K562 (cell line): Measurements from ENCODE around the gene DLX4. TPM values are rescaled to one million over a fixed set of nuclear protein-coding genes. Genes with fewer than 3 reads are reported as not detected.

Source experiments
- ATAC-seq: fragments of 200-7000 bp; cut with Tn5 transposase; 3 replicates; pipeline ENCODE4 v1.9.1; 2020; ENCODE audit warnings: moderate library complexity
- BruUV-seq: library from RNA; stranded (reverse); fragments of 400-500 nt; replicated peaks from 2 replicates; lab custom pipeline; 2021; lab: Mats Ljungman, UMichigan
- CTCF ChIA-PET: fragments of 300-600 bp; formaldehyde crosslinking; extraction: SDS; loops from one replicate; lab custom pipeline; 2021; ENCODE audit warnings: low intra/inter-chr PET ratio; lab: Yijun Ruan, JAX
- POLR2A ChIA-PET: fragments of 300-600, 350-650 bp; sonication (Branson Sonifier 250); formaldehyde crosslinking; extraction: SDS; loops from one replicate; lab custom pipeline; 2021; ENCODE audit warnings: antibody characterized with exemption, inconsistent platforms; lab: Yijun Ruan, JAX
- DNase-seq, 4 experiments: peaks; one replicate each; pipeline versions ENCODE4 v3.0.0 to v3.0.0-alpha.2; 2011 to 2018; ENCODE audit warnings: low spot score in 3 of 4, mixed read lengths in 3 of 4; ENCODE audit errors: extremely low read depth in 1 of 4
- FAIRE-seq: peaks from 2 replicates; lab custom pipeline; 2011; peaks lifted over from hg19 to GRCh38; lab: Jason Lieb, UNC
- H2AFZ ChIP-seq: 2 replicates; pipeline ENCODE4 v1.6.0; 2011; ENCODE audit warnings: low read depth, low read length, control low read depth, inconsistent platforms
- H3K27ac ChIP-seq: fragments of 200-600 bp; 3 replicates; pipeline ENCODE4 v1.8.0; 2011; ENCODE audit warnings: low read depth, mild to moderate bottlenecking, control low read depth, inconsistent platforms, low read length, moderate library complexity, mixed read lengths; ENCODE audit errors: extremely low read depth
- H3K27me3 ChIP-seq, 2 experiments: fragments of 300-600 bp in 1 of 2; 2 replicates in 1 of 2; 3 replicates in 1 of 2; pipeline versions ENCODE4 v1.6.0 to v1.8.0; 2011; ENCODE audit warnings: inconsistent platforms in 2 of 2, low read length in 2 of 2, mild to moderate bottlenecking in 1 of 2, mixed read lengths in 1 of 2, moderate library complexity in 1 of 2; ENCODE audit not compliant: control insufficient read depth in 2 of 2, insufficient read depth in 2 of 2
- H3K36me3 ChIP-seq: fragments of 300-600 bp; 3 replicates; pipeline ENCODE4 v1.8.0; 2011; ENCODE audit warnings: mild to moderate bottlenecking, low read length, inconsistent platforms; ENCODE audit not compliant: control insufficient read depth, insufficient read depth
- H3K4me1 ChIP-seq, 2 experiments: fragments of 200-600 bp in 1 of 2; replicated peaks in 1 of 2; 2 replicates in 1 of 2; 3 replicates in 1 of 2; pipeline versions ENCODE4 v1.5.1 to v1.8.0; 2011; ENCODE audit warnings: inconsistent platforms in 2 of 2, low read length in 2 of 2, mild to moderate bottlenecking in 1 of 2, mixed read lengths in 1 of 2, moderate library complexity in 1 of 2; ENCODE audit not compliant: control insufficient read depth in 2 of 2, insufficient read depth in 2 of 2
- H3K4me2 ChIP-seq: 2 replicates; pipeline ENCODE4 v1.6.1; 2011; ENCODE audit warnings: low read length, control low read depth, inconsistent platforms, mixed read lengths; ENCODE audit not compliant: insufficient read depth
- H3K4me3 ChIP-seq: fragments of 200-600 bp; sonication (generic), shearing (Covaris generic); 2 replicates; pipeline ENCODE4 v1.5.1; 2016; ENCODE audit warnings: control low read depth, inconsistent platforms
- H3K79me2 ChIP-seq: fragments of 200-600 bp; 3 replicates; pipeline ENCODE4 v1.8.0; 2011; ENCODE audit warnings: low read length, inconsistent platforms; ENCODE audit not compliant: control insufficient read depth, insufficient read depth
- H3K9ac ChIP-seq, 2 experiments: 2 replicates each; pipeline versions ENCODE4 v1.6.0 to v1.6.1; 2011; ENCODE audit warnings: low read depth in 2 of 2, low read length in 2 of 2, control low read depth in 1 of 2, inconsistent platforms in 1 of 2, mild to moderate bottlenecking in 1 of 2, mixed read lengths in 1 of 2; ENCODE audit not compliant: insufficient read depth in 1 of 2
- H3K9me1 ChIP-seq: one replicate; pipeline ENCODE4 v1.6.0; 2011; ENCODE audit warnings: inconsistent platforms, mild to moderate bottlenecking, low read length, moderate library complexity; ENCODE audit not compliant: control insufficient read depth, insufficient read depth
- H3K9me3 ChIP-seq: replicated peaks from 2 replicates; pipeline ENCODE4 v1.5.1; 2011; ENCODE audit warnings: low read depth, low read length, inconsistent platforms; ENCODE audit not compliant: control insufficient read depth, insufficient read depth
- H4K20me1 ChIP-seq: replicated peaks from 2 replicates; pipeline ENCODE4 v1.6.1; 2011; ENCODE audit warnings: low read length, inconsistent platforms, mixed read lengths; ENCODE audit not compliant: control insufficient read depth, insufficient read depth
- BCOR ChIP-seq: fragments of 450-650 bp; IDR thresholded peaks from 2 replicates; pipeline ENCODE4 v1.6.1; 2016
- ERF ChIP-seq: fragments of 450-650 bp; formaldehyde crosslinking; IDR thresholded peaks from 2 replicates; pipeline ENCODE4 v1.4.0; 2020; ENCODE audit warnings: mild to moderate bottlenecking, mixed read lengths
- ESRRB ChIP-seq: fragments of 250-450 bp; sonication (Bioruptor Pico); IDR thresholded peaks from 2 replicates; pipeline ENCODE4 v1.5.0; 2020; ENCODE audit warnings: mild to moderate bottlenecking, moderate library complexity, borderline replicate concordance
- HCFC1 ChIP-seq: IDR thresholded peaks from 2 replicates; pipeline ENCODE4 v1.6.1; 2012; ENCODE audit warnings: low read depth, low read length, improper control_type of control experiment
- MTF1 ChIP-seq: fragments of 250-450 bp; sonication (Bioruptor Pico); IDR thresholded peaks from 2 replicates; pipeline ENCODE4 v1.9.0; 2021; ENCODE audit warnings: moderate library complexity, mild to moderate bottlenecking, inconsistent platforms, borderline replicate concordance
- PURB ChIP-seq: sonication (generic); formaldehyde crosslinking; IDR thresholded peaks from 2 replicates; pipeline ENCODE4 v1.9.0; 2021; ENCODE audit warnings: low read depth, mild to moderate bottlenecking, missing genetic modification reagents
- ZNF766 ChIP-seq: fragments of 200-800 bp; sonication (Bioruptor generic); conservative IDR thresholded peaks from 2 replicates; pipeline ENCODE4 v1.6.1; 2016; ENCODE audit warnings: missing genetic modification characterization, missing compliant biosample characterization
- WGBS: fragments of 100-300 bp; shearing (Covaris generic); methylation state at CpG from one replicate; pipeline ENCODE4 v1.1.6; 2016; ENCODE audit warnings: low coverage, mixed read lengths; ENCODE audit not compliant: insufficient coverage; ENCODE audit errors: missing lambda C conversion rate; 5-methylcytosine and 5-hydroxymethylcytosine counted together
- in situ Hi-C: fragments of 300-500 bp; cut with MboI; formaldehyde crosslinking; loops from 4 replicates; pipeline ENCODE4 v1.15.0; 2018; ENCODE audit warnings: inconsistent platforms, mixed read lengths
- intact Hi-C: fragments of 100-400 bp; cut with micrococcal nuclease; formaldehyde crosslinking; loops from 2 replicates; pipeline ENCODE4 v1.14.2; 2022
- polyA plus RNA-seq, 8 experiments: library from polyadenylated mRNA; depleted of rRNA in 4 of 8; stranded (reverse) in 5 of 8; unstranded in 3 of 8; fragments of >200 nt; fragmentation: Nextera tagmentation in 2 of 8; fragmentation: Illumina TruSeq in 1 of 8; extraction: Ambion mirVana in 2 of 8; extraction: Trizol in 1 of 8; gene quantifications; 2 replicates each; pipeline versions ENCODE4 v1.2.1 to v1.2.3, GENCODE V29; 2011 to 2014; ENCODE audit warnings: inconsistent platforms in 1 of 8, missing spikeins in 1 of 8
- total RNA-seq, 7 experiments: library from RNA; depleted of rRNA in 6 of 7; stranded (reverse); fragments of >200 nt in 6 of 7; fragmentation: Illumina TruSeq in 2 of 7; extraction: Trizol in 2 of 7; gene quantifications; 2 replicates each; pipeline versions ENCODE4 v1.2.1 to v1.2.3, GENCODE V29; 2011 to 2021; ENCODE audit warnings: low replicate concordance in 1 of 7
- TF ChIP-seq, protein P1 (sequence below): sonication (generic); formaldehyde crosslinking; IDR thresholded peaks from 2 replicates; pipeline ENCODE4 v1.5.0; 2020; ENCODE audit warnings: missing genetic modification reagents

The DLX4 gene
- total and polyA plus RNA-seq, 9 of the 15 experiments (the other 6 are each of a cell fraction or from before 2014, with no cell fraction given), result 0.15 to 2.2 (median 0.58) TPM

DNA sequence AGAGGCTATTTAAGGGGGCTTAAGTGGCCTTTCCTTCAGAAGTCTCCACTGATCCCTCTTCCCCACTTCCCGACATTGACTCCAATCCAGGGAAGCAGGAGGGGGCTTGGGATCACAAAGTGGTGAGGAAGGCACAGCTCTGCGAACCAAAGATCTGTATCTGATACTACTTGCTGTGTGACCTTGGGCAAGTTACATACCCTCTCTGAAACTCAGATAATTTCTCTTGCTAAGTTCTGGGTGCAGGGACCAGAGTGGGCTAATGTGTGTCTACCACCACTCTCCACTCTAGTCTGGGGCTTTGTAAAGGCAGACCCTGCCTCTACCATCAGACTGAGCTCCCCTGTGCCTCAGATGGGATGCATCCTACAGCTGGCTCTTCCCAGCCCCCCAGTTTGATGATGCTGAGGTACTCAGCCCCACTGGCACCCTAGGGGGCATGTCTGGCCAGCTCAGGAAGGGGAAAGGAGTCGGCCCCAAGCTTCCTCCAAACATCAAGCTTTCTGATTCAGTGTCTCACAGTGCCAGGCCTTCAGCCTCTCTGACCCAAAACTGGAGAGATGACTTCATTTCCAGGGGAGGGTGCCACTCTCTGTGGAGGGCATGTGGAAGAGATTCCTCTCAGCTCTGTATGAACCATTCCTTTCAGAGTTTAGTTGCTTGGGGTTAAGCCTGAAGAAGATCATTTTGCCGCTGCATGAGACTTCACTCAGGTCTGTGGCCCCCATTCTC is 10.9 kb downstream of the DLX4 start (continued):
- TF ChIP-seq MTF1 (CRISPR knock-in tag) (no peak), BCOR (peak; percentile 59; the same call in 1 of the 2 replicates), ERF (CRISPR knock-in tag) (no peak), ESRRB (CRISPR knock-in tag) (no peak), HCFC1 (no peak)
- TF ChIP-seq, all 486 proteins: peak for 4

DNA sequence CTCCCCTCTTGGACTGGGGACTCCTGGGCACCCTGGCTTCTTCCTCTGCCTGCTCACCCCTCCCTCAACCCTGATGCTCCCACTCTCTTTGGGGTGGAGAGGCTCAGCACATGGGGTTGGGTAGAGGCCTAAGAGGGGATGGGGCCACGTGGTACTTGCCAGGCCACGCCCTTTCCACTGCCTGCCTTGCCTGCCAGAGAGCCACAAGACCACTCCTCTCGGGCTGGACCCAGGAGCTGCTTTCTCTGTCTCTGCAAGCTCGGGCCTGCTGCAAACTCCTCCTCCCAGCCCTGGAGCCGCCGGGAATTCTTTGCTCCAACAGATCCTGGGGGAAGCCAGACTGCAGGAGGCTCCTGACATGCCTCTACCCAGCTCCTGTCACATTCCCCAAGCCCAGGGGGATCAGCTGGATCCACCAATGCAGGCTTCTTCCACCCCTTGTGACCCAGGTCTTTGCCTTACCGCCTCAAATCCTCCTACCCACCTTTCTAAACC is 11.8 kb downstream of the DLX4 start:
- WGBS, result 1% methylated on average over 7 of the region's 7 CpGs
- FAIRE-seq (no peak), ATAC-seq (no peak), DNase-seq (no peak)
- BruUV-seq, result no TSS peak
- Histone ChIP-seq H2AFZ (no peak overlapping the region), H3K27ac (no peak overlapping the region), H3K9me1 (no peaks in the 10 kb centered on the region), H3K4me2 (no peak overlapping the region), H3K9me3 (no peaks in the 10 kb centered on the region), H3K4me3 (no peak overlapping the region), H3K79me2 (no peaks in the 10 kb centered on the region), H3K4me1 (no peaks in the 10 kb centered on the region; a peak in 1 of 5 replicates), H3K27me3 (peaks cover 6 to 17% of the 10 kb centered on the region in 2 experiments), H3K9ac (no peak overlapping the region), H3K36me3 (no peaks in the 10 kb centered on the region), H4K20me1 (no peaks in the 10 kb centered on the region; the same call in 1 of the 2 replicates)
- POLR2A ChIA-PET, result no interaction called here
- in situ Hi-C loops (no loop called here), intact Hi-C loops (no loop called here)
- TF ChIP-seq ZNF766 (CRISPR knock-in tag) (no peak), PURB (CRISPR knock-in tag) (no peak)
- TF ChIP-seq, protein P1, sequence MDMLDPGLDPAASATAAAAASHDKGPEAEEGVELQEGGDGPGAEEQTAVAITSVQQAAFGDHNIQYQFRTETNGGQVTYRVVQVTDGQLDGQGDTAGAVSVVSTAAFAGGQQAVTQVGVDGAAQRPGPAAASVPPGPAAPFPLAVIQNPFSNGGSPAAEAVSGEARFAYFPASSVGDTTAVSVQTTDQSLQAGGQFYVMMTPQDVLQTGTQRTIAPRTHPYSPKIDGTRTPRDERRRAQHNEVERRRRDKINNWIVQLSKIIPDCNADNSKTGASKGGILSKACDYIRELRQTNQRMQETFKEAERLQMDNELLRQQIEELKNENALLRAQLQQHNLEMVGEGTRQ (CRISPR knock-in tag), result 0 out of 2 replicates have a peak, but pooled peaks have one; percentile 30
- CTCF ChIA-PET, result no interaction called here
